H1 (cell line): Measurements from ENCODE around the gene PITPNC1. TPM values are rescaled to one million over a fixed set of nuclear protein-coding genes. Genes with fewer than 3 reads are reported as not detected.

Source experiments
- TBP ChIP-seq: IDR thresholded peaks from 2 replicates; pipeline ENCODE4 v1.6.1; 2011; ENCODE audit warnings: low read depth, low read length, improper control_type of control experiment
- polyA plus RNA-seq, 7 experiments: library from polyadenylated mRNA; depleted of rRNA in 3 of 7; stranded (reverse) in 5 of 7; unstranded in 2 of 7; fragments of >200 nt in 5 of 7; fragments of 200-250 nt in 2 of 7; gene quantifications; 1 replicate in 5 of 7; 2 replicates in 1 of 7; 4 replicates in 1 of 7; pipeline versions ENCODE4 v1.2.1 to v1.2.3, GENCODE V29; 2011 to 2013; ENCODE audit warnings: missing spikeins in 2 of 7, mixed read lengths in 2 of 7
- total RNA-seq: library from RNA; stranded (reverse); fragmentation: NEBNext Ultra II Directional; extraction: Animal tissue kit (Norgen Biotek cat#: 25700); gene quantifications from 2 replicates; pipeline ENCODE4 v1.2.1, GENCODE V29; 2021

PITPNC1 gene
- total and polyA plus RNA-seq, 2 of the 8 experiments (the other 6 are each of a cell fraction or from before 2014, with no cell fraction given): 17.6 to 54.7 TPM

DNA sequence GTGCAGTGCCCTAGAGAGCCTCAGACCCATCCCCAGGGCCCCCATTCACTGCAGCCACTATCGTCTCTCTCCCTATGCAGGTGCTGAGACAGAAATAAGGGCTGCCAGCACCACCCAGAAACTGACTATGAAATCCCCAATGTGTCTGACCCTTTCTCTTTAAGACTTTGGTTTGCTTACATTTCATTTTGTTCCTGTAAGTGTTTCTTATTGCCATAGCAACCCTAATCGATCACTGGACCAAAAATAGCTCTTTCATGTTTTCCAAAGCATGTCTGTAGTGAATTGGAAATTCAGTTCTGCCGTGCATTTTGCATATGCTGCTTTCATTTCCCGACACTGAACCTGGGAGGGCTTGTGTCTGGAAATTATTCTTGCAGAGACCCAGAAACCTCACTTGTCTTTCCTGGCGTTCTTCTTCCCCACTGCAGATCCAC, 192.0 kb downstream of the PITPNC1 start (continued):
- no peak for TF ChIP-seq TBP
